Measurements from ENCODE around the gene BACE2.

GRCh38 chr21:41236352-41236973 lies 68.5 kb downstream of the BACE2 start:
- TF ChIP-seq EZH2 (IDR thresholded peaks at IDR 0.05; ENCODE audit: borderline replicate concordance, insufficient read depth, low read depth, low read length, poor library complexity, severe bottlenecking): no peak
- TF ChIP-seq, protein P1, sequence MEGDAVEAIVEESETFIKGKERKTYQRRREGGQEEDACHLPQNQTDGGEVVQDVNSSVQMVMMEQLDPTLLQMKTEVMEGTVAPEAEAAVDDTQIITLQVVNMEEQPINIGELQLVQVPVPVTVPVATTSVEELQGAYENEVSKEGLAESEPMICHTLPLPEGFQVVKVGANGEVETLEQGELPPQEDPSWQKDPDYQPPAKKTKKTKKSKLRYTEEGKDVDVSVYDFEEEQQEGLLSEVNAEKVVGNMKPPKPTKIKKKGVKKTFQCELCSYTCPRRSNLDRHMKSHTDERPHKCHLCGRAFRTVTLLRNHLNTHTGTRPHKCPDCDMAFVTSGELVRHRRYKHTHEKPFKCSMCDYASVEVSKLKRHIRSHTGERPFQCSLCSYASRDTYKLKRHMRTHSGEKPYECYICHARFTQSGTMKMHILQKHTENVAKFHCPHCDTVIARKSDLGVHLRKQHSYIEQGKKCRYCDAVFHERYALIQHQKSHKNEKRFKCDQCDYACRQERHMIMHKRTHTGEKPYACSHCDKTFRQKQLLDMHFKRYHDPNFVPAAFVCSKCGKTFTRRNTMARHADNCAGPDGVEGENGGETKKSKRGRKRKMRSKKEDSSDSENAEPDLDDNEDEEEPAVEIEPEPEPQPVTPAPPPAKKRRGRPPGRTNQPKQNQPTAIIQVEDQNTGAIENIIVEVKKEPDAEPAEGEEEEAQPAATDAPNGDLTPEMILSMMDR (IDR thresholded peaks at IDR 0.05): no peak
